ENCODE measurements around the gene COL5A1.

The COL5A1 gene

GRCh38 chr9:134775081-134775951, 133.7 kb downstream of the COL5A1 start:
- Histone ChIP-seq H3K27me3 (ENCODE audit: insufficient read depth, low read length) (no peaks in the 10 kb centered on the region), H3K27ac (ENCODE audit: low read depth, low read length) (no peak overlapping the region), H2AFZ (ENCODE audit: low read length, unreplicated experiment) (no peak overlapping the region), H3K36me3 (ENCODE audit: insufficient read depth, low read length) (peaks cover 10% of the 10 kb centered on the region), H3K4me3 (ENCODE audit: low read depth, low read length) (no peak overlapping the region), H3K4me1 (ENCODE audit: control insufficient read depth, insufficient read depth, low read length, unreplicated experiment) (peaks cover 6% of the 10 kb centered on the region), H3K79me2 (ENCODE audit: control insufficient read depth, insufficient read depth, low read length, unreplicated experiment) (peaks cover 2% of the 10 kb centered on the region)

GRCh38 chr9:134776080-134776796, 134.6 kb downstream of the COL5A1 start:
- H3K27me3 ChIP-seq (ENCODE audit: insufficient read depth, low read length), result no peaks in the 10 kb centered on the region
- H3K4me3 ChIP-seq (ENCODE audit: low read depth, low read length), result no peak overlapping the region
- peaks cover 6% of the 10 kb centered on the region for H3K4me1 ChIP-seq (ENCODE audit: control insufficient read depth, insufficient read depth, low read length, unreplicated experiment)
- H3K27ac ChIP-seq (ENCODE audit: low read depth, low read length), result no peak overlapping the region
- H3K79me2 ChIP-seq (ENCODE audit: control insufficient read depth, insufficient read depth, low read length, unreplicated experiment), result peaks cover 2% of the 10 kb centered on the region
- H2AFZ ChIP-seq (ENCODE audit: low read length, unreplicated experiment), result no peak overlapping the region
- peaks cover 18% of the 10 kb centered on the region for H3K36me3 ChIP-seq (ENCODE audit: insufficient read depth, low read length)

- Histone ChIP-seq H3K4me1 (ENCODE audit: control insufficient read depth, insufficient read depth, low read length, unreplicated experiment) (peaks cover 6% of the 10 kb centered on the region), H3K27ac (ENCODE audit: low read depth, low read length) (no peak overlapping the region), H3K79me2 (ENCODE audit: control insufficient read depth, insufficient read depth, low read length, unreplicated experiment) (peaks cover 2% of the 10 kb centered on the region)
These were observed 135.6 kb downstream of the COL5A1 start for GRCh38 chr9:134777153-134777552.

GRCh38 chr9:134778156-134778555, 136.6 kb downstream of the COL5A1 start:
- H3K36me3 ChIP-seq (ENCODE audit: insufficient read depth, low read length), result peaks cover 19% of the 10 kb centered on the region
- no peaks in the 10 kb centered on the region for H3K79me2 ChIP-seq (ENCODE audit: control insufficient read depth, insufficient read depth, low read length, unreplicated experiment)
- peaks cover 6% of the 10 kb centered on the region for H3K4me1 ChIP-seq (ENCODE audit: control insufficient read depth, insufficient read depth, low read length, unreplicated experiment)
- no peak overlapping the region for H2AFZ ChIP-seq (ENCODE audit: low read length, unreplicated experiment)
- H3K4me3 ChIP-seq (ENCODE audit: low read depth, low read length), result no peak overlapping the region
- H3K27me3 ChIP-seq (ENCODE audit: insufficient read depth, low read length), result no peaks in the 10 kb centered on the region
- H3K27ac ChIP-seq (ENCODE audit: low read depth, low read length), result no peak overlapping the region

More at GRCh38 chr9:134777153-134777552, 135.6 kb downstream of the COL5A1 start:
- H2AFZ ChIP-seq (ENCODE audit: low read length, unreplicated experiment), result no peak overlapping the region
- H3K4me3 ChIP-seq (ENCODE audit: low read depth, low read length), result no peak overlapping the region
- H3K27me3 ChIP-seq (ENCODE audit: insufficient read depth, low read length), result no peaks in the 10 kb centered on the region
- H3K36me3 ChIP-seq (ENCODE audit: insufficient read depth, low read length), result peaks cover 19% of the 10 kb centered on the region

GRCh38 chr9:134778841-134779411, 137.3 kb downstream of the COL5A1 start:
- no peak overlapping the region for H2AFZ ChIP-seq (ENCODE audit: low read length, unreplicated experiment)
- no peaks in the 10 kb centered on the region for H3K27me3 ChIP-seq (ENCODE audit: insufficient read depth, low read length)
- H3K27ac ChIP-seq (ENCODE audit: low read depth, low read length), result no peak overlapping the region
- no peak overlapping the region for H3K4me3 ChIP-seq (ENCODE audit: low read depth, low read length)
- peaks cover 6% of the 10 kb centered on the region for H3K4me1 ChIP-seq (ENCODE audit: control insufficient read depth, insufficient read depth, low read length, unreplicated experiment)
- no peaks in the 10 kb centered on the region for H3K79me2 ChIP-seq (ENCODE audit: control insufficient read depth, insufficient read depth, low read length, unreplicated experiment)
- peaks cover 16% of the 10 kb centered on the region for H3K36me3 ChIP-seq (ENCODE audit: insufficient read depth, low read length)

GRCh38 chr9:134779640-134780039, 138.0 kb downstream of the COL5A1 start:
- Histone ChIP-seq H3K4me1 (ENCODE audit: control insufficient read depth, insufficient read depth, low read length, unreplicated experiment) (peaks cover 6% of the 10 kb centered on the region), H3K36me3 (ENCODE audit: insufficient read depth, low read length) (peaks cover 13% of the 10 kb centered on the region), H3K79me2 (ENCODE audit: control insufficient read depth, insufficient read depth, low read length, unreplicated experiment) (no peaks in the 10 kb centered on the region), H2AFZ (ENCODE audit: low read length, unreplicated experiment) (no peak overlapping the region), H3K27ac (ENCODE audit: low read depth, low read length) (no peak overlapping the region), H3K4me3 (ENCODE audit: low read depth, low read length) (no peak overlapping the region), H3K27me3 (ENCODE audit: insufficient read depth, low read length) (no peaks in the 10 kb centered on the region)

- Histone ChIP-seq H2AFZ (ENCODE audit: low read length, unreplicated experiment) (no peak overlapping the region), H3K27me3 (ENCODE audit: insufficient read depth, low read length) (no peaks in the 10 kb centered on the region), H3K79me2 (ENCODE audit: control insufficient read depth, insufficient read depth, low read length, unreplicated experiment) (no peaks in the 10 kb centered on the region)
These were observed 140.1 kb downstream of the COL5A1 start for GRCh38 chr9:134781591-134782302.

GRCh38 chr9:134782921-134783698, 141.5 kb downstream of the COL5A1 start:
- Histone ChIP-seq H3K27ac (ENCODE audit: low read depth, low read length) (no peak overlapping the region), H3K79me2 (ENCODE audit: control insufficient read depth, insufficient read depth, low read length, unreplicated experiment) (no peaks in the 10 kb centered on the region), H3K36me3 (ENCODE audit: insufficient read depth, low read length) (peaks cover 23% of the 10 kb centered on the region; the same call in 1 of the 2 replicates), H3K27me3 (ENCODE audit: insufficient read depth, low read length) (no peaks in the 10 kb centered on the region), H2AFZ (ENCODE audit: low read length, unreplicated experiment) (no peak overlapping the region), H3K4me1 (ENCODE audit: control insufficient read depth, insufficient read depth, low read length, unreplicated experiment) (no peaks in the 10 kb centered on the region), H3K4me3 (ENCODE audit: low read depth, low read length) (no peak overlapping the region)

More at GRCh38 chr9:134781591-134782302, 140.1 kb downstream of the COL5A1 start:
- no peak overlapping the region for H3K27ac ChIP-seq (ENCODE audit: low read depth, low read length)
- no peak overlapping the region for H3K4me3 ChIP-seq (ENCODE audit: low read depth, low read length)
- peaks cover 18% of the 10 kb centered on the region; the same call in 1 of the 2 replicates for H3K36me3 ChIP-seq (ENCODE audit: insufficient read depth, low read length)
- no peaks in the 10 kb centered on the region for H3K4me1 ChIP-seq (ENCODE audit: control insufficient read depth, insufficient read depth, low read length, unreplicated experiment)

- Histone ChIP-seq H3K27ac (ENCODE audit: low read depth, low read length) (no peak overlapping the region), H2AFZ (ENCODE audit: low read length, unreplicated experiment) (no peak overlapping the region), H3K79me2 (ENCODE audit: control insufficient read depth, insufficient read depth, low read length, unreplicated experiment) (no peaks in the 10 kb centered on the region), H3K4me3 (ENCODE audit: low read depth, low read length) (no peak overlapping the region), H3K4me1 (ENCODE audit: control insufficient read depth, insufficient read depth, low read length, unreplicated experiment) (no peaks in the 10 kb centered on the region), H3K27me3 (ENCODE audit: insufficient read depth, low read length) (no peaks in the 10 kb centered on the region), H3K36me3 (ENCODE audit: insufficient read depth, low read length) (peaks cover 23% of the 10 kb centered on the region; the same call in 1 of the 2 replicates)
These were observed 142.1 kb downstream of the COL5A1 start for GRCh38 chr9:134783699-134784039.

Data from ACC112 (cell line).